ENCODE results near the gene TSPAN18.

The TSPAN18 gene

GRCh38 chr11:44947114-44947513 lies 220.4 kb downstream of the TSPAN18 start:
- Histone ChIP-seq H3K79me2 (ENCODE audit: low read length) (0 out of 2 replicates have a peak, but pooled peaks cover 4% of the 10 kb centered on the region), H3K9ac (ENCODE audit: low read length) (no peak overlapping the region), H3F3A (ENCODE audit: insufficient read depth, low read length) (no peaks in the 10 kb centered on the region), H3K27ac (ENCODE audit: low read length) (no peak overlapping the region), H3K4me3 (ENCODE audit: low read length) (no peak overlapping the region), H3K9me3 (replicated peaks; ENCODE audit: insufficient read depth, low read length) (no peaks in the 10 kb centered on the region), H3K27me3 (replicated peaks; ENCODE audit: insufficient read depth, low read length) (no peaks in the 10 kb centered on the region), H3K4me1 (ENCODE audit: low read length) (0 out of 2 replicates have a peak, but pooled peaks cover 9% of the 10 kb centered on the region), H3K4me2 (ENCODE audit: low read depth, low read length) (no peak overlapping the region), H3K9me2 (replicated peaks; ENCODE audit: insufficient read depth, low read length) (no peaks in the 10 kb centered on the region), H2AFZ (ENCODE audit: low read length) (no peak overlapping the region), H3K36me3 (replicated peaks; ENCODE audit: insufficient read depth, low read length) (no peaks in the 10 kb centered on the region), H4K20me1 (ENCODE audit: insufficient read depth, low read length) (no peaks in the 10 kb centered on the region)
- DNase-seq: no peak
- TF ChIP-seq CTCF (IDR thresholded peaks at IDR 0.05; ENCODE audit: low read length) (no peak), EZH2phosphoT487 (IDR thresholded peaks at IDR 0.05; ENCODE audit: low read length) (no peak), EZH2 (optimal IDR thresholded peaks at IDR 0.05; ENCODE audit: low read depth, low read length) (no peak)

DNA sequence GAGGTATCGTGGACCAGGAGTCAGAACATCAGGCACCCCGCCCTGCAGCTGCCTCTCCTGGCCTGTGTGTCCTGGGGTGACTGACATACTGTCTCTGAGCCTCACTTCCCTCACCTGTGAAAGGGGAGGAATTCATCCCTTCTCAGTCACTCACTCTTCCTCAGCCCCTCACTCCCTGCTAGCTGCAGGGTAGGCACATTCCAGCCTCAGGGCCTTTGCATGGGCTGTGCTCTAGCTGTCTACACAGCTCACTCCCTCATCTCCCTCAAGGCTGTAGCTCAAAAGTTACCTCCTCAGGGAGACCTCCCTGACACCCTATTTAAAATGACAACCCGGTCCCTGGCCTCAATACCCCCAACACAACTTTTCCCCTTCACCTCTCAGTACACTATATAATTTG lies 221.4 kb downstream of the TSPAN18 start:
- Histone ChIP-seq H3K4me1 (ENCODE audit: low read length) (0 out of 2 replicates have a peak, but pooled peaks cover 4% of the 10 kb centered on the region), H4K20me1 (ENCODE audit: insufficient read depth, low read length) (no peaks in the 10 kb centered on the region)

DNA sequence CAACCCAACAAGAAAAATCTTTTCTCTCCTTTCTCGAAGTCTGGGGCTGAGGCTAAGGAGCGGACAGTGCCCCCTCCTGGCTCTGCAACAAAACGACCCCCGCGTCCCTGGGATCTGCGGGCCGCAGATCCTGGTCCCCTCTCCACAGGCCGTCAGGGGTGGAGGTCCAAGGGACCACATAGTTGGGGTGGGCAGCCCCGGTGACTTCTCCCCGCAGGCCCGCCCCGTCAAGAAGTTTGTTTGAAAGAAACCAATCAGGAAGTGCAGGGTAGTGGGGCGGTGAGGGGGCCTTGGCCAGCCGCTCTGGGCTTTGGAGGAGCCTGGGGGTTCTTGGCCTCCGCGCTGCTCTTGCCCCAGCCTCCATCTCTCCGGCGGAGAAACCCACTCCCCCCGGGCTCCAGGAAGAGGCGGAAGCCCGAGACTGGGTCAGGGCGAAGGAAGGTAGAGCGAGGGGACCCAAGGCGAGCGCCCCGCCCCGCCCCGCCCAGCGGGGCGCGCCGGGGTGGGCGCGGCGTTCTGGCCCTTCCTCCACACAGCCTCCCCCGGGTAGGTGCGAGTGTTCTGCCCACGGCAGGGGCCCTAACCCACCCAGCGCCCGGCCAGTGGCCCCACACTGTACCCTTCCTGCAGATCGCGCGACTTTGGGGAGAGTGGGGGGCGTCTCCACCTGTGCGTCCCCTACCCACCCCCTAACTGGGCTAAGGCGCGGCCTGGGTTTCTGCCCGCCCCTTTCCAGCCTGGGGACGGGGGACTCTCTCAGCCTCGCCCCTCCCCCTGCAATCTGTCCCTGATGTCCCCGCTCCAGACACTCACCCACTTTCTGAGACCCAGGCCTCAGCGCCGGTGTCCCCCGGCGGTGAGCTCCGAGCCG lies 222.6 kb downstream of the TSPAN18 start:
- Histone ChIP-seq H3K79me2 (ENCODE audit: low read length) (0 out of 2 replicates have a peak, but pooled peaks cover 4% of the 10 kb centered on the region), H3K4me1 (ENCODE audit: low read length) (no peaks in the 10 kb centered on the region), H3K9ac (ENCODE audit: low read length) (peak overlapping the region; percentile 55; the same call in 1 of the 2 replicates), H2AFZ (ENCODE audit: low read length) (peak overlapping the region; percentile 78), H3F3A (ENCODE audit: insufficient read depth, low read length) (no peaks in the 10 kb centered on the region), H3K27ac (ENCODE audit: low read length) (no peak overlapping the region), H3K27me3 (replicated peaks; ENCODE audit: insufficient read depth, low read length) (no peaks in the 10 kb centered on the region), H3K9me2 (replicated peaks; ENCODE audit: insufficient read depth, low read length) (no peaks in the 10 kb centered on the region), H3K36me3 (replicated peaks; ENCODE audit: insufficient read depth, low read length) (no peaks in the 10 kb centered on the region), H3K9me3 (replicated peaks; ENCODE audit: insufficient read depth, low read length) (no peaks in the 10 kb centered on the region), H3K4me2 (ENCODE audit: low read depth, low read length) (peak overlapping the region; percentile 92), H4K20me1 (ENCODE audit: insufficient read depth, low read length) (no peaks in the 10 kb centered on the region), H3K4me3 (ENCODE audit: low read length) (peak overlapping the region; percentile 83)
- TF ChIP-seq EZH2phosphoT487 (IDR thresholded peaks at IDR 0.05; ENCODE audit: low read length) (no peak), EZH2 (optimal IDR thresholded peaks at IDR 0.05; ENCODE audit: low read depth, low read length) (no peak), CTCF (IDR thresholded peaks at IDR 0.05; ENCODE audit: low read length) (peak; percentile 40)
- no peak for DNase-seq

More for the DNA sequence above, 221.4 kb downstream of the TSPAN18 start:
- Histone ChIP-seq H2AFZ (ENCODE audit: low read length) (no peak overlapping the region), H3K9me3 (replicated peaks; ENCODE audit: insufficient read depth, low read length) (no peaks in the 10 kb centered on the region), H3K27me3 (replicated peaks; ENCODE audit: insufficient read depth, low read length) (no peaks in the 10 kb centered on the region), H3K9me2 (replicated peaks; ENCODE audit: insufficient read depth, low read length) (no peaks in the 10 kb centered on the region), H3K4me3 (ENCODE audit: low read length) (no peak overlapping the region), H3K9ac (ENCODE audit: low read length) (no peak overlapping the region), H3K36me3 (replicated peaks; ENCODE audit: insufficient read depth, low read length) (no peaks in the 10 kb centered on the region), H3K4me2 (ENCODE audit: low read depth, low read length) (no peak overlapping the region), H3F3A (ENCODE audit: insufficient read depth, low read length) (no peaks in the 10 kb centered on the region), H3K79me2 (ENCODE audit: low read length) (0 out of 2 replicates have a peak, but pooled peaks cover 4% of the 10 kb centered on the region), H3K27ac (ENCODE audit: low read length) (no peak overlapping the region)
- TF ChIP-seq EZH2phosphoT487 (IDR thresholded peaks at IDR 0.05; ENCODE audit: low read length) (no peak), EZH2 (optimal IDR thresholded peaks at IDR 0.05; ENCODE audit: low read depth, low read length) (no peak), CTCF (IDR thresholded peaks at IDR 0.05; ENCODE audit: low read length) (no peak)
- no peak for DNase-seq
